ENCODE measurements around the gene PPARG.
"Not testable (repeated sequence)": the region's sequence is repeated elsewhere in the genome, so short reads cannot be mapped to it uniquely, and the experiment has no call there.

The PPARG gene

GRCh38 chr3:12371525-12372140 lies 82.8 kb downstream of the PPARG start:
- in situ Hi-C loops (cut with HindIII; ENCODE audit: low sequenced_read_pairs) = no loop called here

DNA sequence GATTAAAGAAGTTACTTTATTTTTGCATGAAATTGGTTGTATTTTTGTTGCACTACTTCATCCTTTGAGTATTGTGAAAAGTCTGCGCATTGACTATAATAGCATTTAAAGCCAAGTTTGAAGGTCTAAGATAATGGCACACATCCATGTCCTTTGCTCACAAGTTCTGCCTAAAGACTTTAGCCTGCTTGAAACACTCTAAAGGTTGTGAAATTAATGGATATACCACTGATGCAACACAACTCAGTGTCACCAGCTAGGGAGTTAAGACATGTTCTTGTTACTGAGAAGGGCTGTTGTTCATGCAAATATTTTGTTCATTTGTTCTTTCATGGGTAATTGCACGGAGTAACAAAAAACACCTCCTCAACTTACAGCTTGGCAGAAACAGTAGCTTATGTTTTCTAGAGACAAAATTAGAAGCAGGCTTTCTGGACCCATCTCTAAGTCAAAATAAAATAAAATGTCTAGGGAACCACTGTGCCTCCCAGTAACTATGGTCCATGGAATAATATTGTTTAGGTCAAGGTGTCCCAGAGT lies 83.9 kb downstream of the PPARG start:
- in situ Hi-C loops (cut with HindIII; ENCODE audit: low sequenced_read_pairs) = no loop called here

GRCh38 chr3:12375572-12375971 lies 86.7 kb downstream of the PPARG start:
- in situ Hi-C loops (cut with HindIII; ENCODE audit: low sequenced_read_pairs) = no loop called here

- in situ Hi-C loops (cut with HindIII; ENCODE audit: low sequenced_read_pairs) = no loop called here
Observed at GRCh38 chr3:12379640-12380429, 91.0 kb downstream of the PPARG start.

DNA sequence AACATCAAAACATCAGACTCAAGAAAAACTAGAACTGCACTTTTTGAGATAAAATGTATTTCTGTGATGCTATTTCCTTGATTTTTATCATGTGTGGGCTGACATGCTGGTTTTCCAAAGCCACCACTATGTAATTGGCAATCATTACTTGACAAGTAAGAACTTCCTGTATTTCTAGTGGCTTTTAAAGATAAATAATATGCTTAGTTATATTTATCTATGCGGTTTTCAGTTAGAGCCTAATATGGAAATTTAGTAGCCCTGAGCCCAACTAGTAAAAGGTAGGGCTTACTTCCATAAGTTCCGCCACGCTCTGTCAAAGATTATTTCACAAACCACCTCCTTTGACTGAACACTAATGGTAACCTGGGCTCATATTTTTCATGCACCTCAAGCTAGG lies 91.6 kb downstream of the PPARG start:
- in situ Hi-C loops (cut with HindIII; ENCODE audit: low sequenced_read_pairs) = no loop called here

DNA sequence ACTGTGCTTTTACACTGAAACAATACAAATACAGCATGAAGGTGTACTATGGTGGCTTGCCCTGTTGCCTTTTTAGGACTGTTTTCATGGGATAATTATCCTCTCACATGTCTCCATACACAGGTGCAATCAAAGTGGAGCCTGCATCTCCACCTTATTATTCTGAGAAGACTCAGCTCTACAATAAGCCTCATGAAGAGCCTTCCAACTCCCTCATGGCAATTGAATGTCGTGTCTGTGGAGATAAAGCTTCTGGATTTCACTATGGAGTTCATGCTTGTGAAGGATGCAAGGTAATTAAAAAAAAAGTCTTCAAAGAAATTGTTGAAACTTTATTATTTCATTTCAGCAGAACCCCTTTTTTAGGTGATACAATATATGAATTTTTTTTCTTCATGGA lies 92.3 kb downstream of the PPARG start:
- in situ Hi-C loops (cut with HindIII; ENCODE audit: low sequenced_read_pairs) = no loop called here

DNA sequence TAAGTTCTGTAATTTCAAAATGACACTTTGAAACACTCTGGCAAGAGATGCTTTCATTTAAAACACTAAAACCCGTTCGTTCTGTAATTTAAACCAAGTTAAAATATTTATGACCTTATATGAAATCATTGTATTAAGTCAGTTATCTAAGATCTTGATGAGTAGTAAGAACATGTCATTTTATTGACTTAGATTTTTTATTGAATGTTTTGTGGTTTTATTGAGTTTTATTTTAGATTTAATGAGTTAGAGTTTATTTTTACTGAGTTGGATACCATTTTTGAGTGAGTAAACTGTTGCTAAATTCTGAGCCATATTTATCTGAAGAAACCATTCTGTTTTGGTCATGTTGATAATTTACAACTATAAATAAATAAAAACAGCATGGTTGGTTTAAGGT lies 94.3 kb downstream of the PPARG start:
- in situ Hi-C loops (cut with HindIII; ENCODE audit: low sequenced_read_pairs) = no loop called here

DNA sequence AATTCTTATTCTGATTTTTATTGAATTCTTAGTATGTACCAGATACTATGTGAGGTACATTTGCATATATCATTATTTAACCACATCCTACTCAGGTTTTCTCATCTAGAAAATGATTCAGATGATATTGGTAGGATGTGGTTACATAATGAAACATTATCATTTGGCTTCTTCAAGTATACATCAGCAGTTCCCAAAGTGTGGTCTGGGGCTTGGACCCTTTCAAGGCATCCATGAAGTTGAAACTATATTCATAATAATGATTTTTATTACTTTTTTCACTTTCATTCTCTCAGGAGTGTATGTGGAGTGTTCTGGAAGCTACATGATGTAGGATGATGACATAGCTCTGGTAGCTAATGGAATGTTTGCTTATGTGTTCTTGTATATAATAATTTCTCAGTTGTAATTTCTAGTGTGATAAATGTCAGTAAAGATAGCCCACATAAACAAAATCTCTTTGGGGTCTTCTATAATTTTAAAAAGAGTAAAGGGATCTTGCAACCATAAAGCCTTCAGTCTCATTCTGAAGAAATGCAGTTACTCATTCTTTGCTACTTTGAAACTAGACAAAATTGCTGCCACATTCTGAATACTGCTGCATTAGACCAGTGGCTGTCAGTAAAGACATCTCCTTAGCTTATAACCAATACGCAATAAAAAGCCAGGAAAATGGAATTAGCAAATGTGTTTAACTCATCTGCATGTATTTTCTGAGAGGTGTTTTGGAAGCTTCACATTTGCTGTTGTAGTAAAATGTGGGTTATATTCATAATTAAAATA lies 95.8 kb downstream of the PPARG start:
- in situ Hi-C loops (cut with HindIII; ENCODE audit: low sequenced_read_pairs) = no loop called here

- in situ Hi-C loops (cut with HindIII; ENCODE audit: low sequenced_read_pairs) = not testable (repeated sequence)
Observed at GRCh38 chr3:12386514-12387291, 97.8 kb downstream of the PPARG start.

GRCh38 chr3:12388185-12388584 lies 99.3 kb downstream of the PPARG start:
- in situ Hi-C loops (cut with HindIII; ENCODE audit: low sequenced_read_pairs) = no loop called here

DNA sequence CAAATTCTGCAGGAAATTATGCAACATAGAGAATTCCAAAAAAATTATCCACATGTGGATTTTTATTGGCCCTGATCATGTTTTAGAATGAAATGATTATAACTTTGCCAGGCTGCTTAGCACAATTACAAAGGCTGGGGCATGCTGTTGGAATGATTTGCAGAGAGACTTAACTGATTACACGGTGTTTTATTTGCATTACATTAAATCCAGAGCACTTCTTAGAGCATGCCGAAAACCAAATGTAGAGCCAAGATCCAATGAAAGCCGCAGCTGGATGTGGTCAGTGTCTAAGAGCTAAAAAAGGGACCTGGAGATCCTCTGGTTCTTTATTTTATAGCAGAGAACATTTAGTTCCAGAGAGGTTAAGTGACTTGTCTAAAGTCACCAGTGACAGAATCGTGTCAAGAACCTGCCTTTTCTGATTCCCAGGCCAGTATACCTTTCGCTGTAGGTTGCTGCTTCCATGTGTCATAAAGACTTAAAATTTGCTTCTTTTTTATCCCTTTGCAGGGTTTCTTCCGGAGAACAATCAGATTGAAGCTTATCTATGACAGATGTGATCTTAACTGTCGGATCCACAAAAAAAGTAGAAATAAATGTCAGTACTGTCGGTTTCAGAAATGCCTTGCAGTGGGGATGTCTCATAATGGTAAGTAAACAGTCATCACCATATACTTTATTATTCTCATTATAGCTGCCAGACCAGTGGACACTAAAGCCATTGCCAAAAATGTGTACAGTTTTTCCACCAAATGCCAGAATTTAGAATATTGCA lies 103.4 kb downstream of the PPARG start:
- in situ Hi-C loops (cut with HindIII; ENCODE audit: low sequenced_read_pairs) = loop anchor here (5.0 kb wide), 2 partner anchors 40 to 45 kb away; no protein-coding TSS in a partner anchor

DNA sequence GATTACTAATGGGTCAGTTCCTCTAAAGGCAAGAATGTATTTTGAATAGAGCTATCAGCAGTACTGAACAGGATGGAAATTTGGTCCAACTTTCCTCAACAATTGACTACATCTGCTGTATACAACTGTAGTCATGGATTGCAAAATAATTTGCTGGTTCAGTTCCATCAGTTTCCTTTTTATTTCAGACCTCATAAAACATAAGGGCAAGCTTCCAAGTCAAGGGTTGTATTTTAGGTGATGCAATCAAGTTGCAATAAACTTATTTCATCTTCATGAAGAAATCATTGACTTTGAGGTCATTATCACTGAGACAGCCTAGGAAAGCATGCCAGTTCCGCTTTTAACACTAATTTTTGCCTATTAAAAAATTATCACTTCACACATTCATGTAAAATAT lies 105.0 kb downstream of the PPARG start:
- in situ Hi-C loops (cut with HindIII; ENCODE audit: low sequenced_read_pairs) = loop anchor here (5.0 kb wide), 2 partner anchors 42 to 43 kb away; no protein-coding TSS in a partner anchor

- in situ Hi-C loops (cut with HindIII; ENCODE audit: low sequenced_read_pairs) = loop anchor here (5.0 kb wide), 2 partner anchors 42 to 43 kb away; no protein-coding TSS in a partner anchor
Observed at GRCh38 chr3:12394569-12395271, 105.8 kb downstream of the PPARG start.

DNA sequence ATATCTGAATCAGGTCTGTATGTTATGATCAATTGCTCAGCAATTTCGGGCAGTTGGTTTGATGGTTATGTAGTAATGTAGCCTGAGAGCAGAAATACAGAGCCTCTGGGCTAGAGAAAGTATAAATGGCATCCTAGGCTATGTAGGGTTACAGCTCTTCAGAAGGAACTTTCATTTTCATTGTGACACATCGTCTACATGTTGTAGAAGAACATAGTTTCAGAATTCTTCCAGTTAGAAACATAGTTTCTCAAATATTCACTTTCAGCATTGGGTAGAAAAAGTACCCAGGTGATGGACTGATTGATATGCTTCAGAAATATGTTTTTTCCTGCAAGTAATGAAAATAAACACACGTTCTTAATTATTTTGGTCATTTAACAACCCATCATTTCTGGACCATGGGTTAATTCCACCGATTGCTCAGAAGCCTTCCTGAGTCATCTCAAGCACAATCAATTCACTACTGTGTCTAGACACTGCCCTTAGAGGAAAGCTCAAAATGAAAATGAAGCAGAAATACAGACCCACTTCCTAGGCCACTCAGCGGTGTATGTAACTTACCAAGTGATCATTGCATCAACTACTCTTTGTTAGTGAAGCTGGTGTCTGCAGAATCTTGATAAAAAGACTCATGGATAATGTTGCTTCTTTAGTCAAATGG lies 106.6 kb downstream of the PPARG start:
- in situ Hi-C loops (cut with HindIII; ENCODE audit: low sequenced_read_pairs) = no loop called here

GRCh38 chr3:12396471-12396870 lies 107.6 kb downstream of the PPARG start:
- in situ Hi-C loops (cut with HindIII; ENCODE audit: low sequenced_read_pairs) = no loop called here

DNA sequence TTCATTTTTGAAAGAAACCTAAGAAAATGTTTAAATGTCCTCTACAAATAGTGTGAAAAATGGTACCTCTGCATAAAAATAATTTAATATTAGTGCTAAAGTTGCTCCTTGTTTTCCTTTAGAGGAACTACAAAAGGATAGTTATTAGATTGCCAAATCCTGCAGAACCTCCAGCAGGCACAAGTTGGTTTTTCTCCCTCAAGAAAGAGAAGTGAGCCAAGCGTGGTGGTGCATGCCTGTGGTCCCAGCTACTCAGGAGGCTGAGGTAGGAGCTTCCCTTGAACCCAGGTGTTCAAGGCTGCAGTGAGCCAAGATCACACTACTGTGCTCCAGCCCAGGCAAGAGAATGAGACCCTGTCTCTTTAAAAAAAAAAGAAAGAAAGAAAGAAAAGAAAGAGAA lies 110.4 kb downstream of the PPARG start:
- in situ Hi-C loops (cut with HindIII; ENCODE audit: low sequenced_read_pairs) = no loop called here

DNA sequence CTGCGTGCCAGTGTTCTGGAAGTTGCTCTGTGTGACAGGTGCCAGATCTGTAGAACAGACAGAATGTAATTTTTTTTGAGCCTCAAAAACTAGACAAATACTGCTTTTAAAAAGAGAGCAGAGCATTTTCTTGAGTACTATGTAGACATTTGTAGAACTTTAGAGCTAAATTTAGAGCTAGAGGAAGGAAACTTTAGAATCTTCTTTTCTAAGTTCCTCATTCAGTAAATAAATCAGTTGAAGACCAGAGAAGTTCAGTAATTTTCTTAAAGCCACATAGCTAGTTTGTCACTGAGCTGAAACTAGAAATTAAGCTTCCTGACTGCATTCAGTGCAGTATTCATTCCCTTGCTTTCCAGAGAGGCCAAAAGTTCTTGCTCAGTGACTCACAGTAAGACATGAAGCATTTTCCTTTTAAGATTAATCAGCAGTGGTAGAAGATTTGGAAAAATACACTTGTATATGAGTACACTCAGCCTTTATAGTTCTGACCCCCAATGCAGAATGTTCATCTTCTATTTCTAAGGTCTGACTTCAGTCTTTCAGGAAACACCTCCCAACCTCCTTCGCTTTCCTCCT lies 111.8 kb downstream of the PPARG start:
- in situ Hi-C loops (cut with HindIII; ENCODE audit: low sequenced_read_pairs) = no loop called here

DNA sequence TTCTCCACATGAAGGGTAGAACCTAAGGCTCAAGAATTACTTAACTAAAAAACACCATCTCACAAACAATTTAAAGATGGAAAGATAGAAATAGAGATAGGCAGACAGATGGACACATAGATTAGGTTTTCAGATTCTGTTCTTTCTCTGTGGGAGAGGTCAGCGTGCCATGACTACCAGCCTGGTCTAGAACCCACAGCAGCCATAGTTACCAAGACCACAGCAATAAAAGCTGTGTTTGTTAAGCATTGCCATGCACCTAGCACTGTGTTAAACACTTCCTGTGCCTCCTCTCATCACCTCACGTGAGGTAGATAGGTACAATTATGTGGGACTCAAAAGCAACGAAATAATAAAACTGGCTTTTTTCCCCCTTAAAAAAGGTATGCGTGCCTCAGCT lies 112.3 kb downstream of the PPARG start:
- in situ Hi-C loops (cut with HindIII; ENCODE audit: low sequenced_read_pairs) = no loop called here

All from endothelial cell of hepatic sinusoid (primary cell).